Smooth muscle cell (in vitro differentiated cells): ENCODE measurements around the gene MYO18B. TPM values are rescaled to one million over a fixed set of nuclear protein-coding genes. Genes with fewer than 3 reads are reported as not detected.

Source experiments
- DNase-seq: peaks from one replicate; lab custom pipeline; 2025; ENCODE audit not compliant: unreplicated experiment; lab: John Stamatoyannopoulos, UW
- H2AFZ ChIP-seq: fragments of 200-600 bp; sonication (generic); 2 replicates; pipeline ENCODE4 v1.6.0; 2016; ENCODE audit warnings: antibody characterized with exemption, low read depth, mild to moderate bottlenecking
- H3F3A ChIP-seq: fragments of 200-600 bp; sonication (generic); 2 replicates; pipeline ENCODE4 v1.6.0; 2017; ENCODE audit warnings: antibody characterized with exemption, low read depth
- H3K27ac ChIP-seq: fragments of 200-600 bp; sonication (generic); 2 replicates; pipeline ENCODE4 v1.5.1; 2016; ENCODE audit warnings: low read depth, mild to moderate bottlenecking
- H3K27me3 ChIP-seq: fragments of 200-600 bp; sonication (generic); 2 replicates; pipeline ENCODE4 v1.6.1; 2016; ENCODE audit warnings: low read depth, mild to moderate bottlenecking
- H3K36me3 ChIP-seq: fragments of 200-600 bp; sonication (generic); 2 replicates; pipeline ENCODE4 v1.5.1; 2016; ENCODE audit warnings: low read depth
- H3K4me1 ChIP-seq: fragments of 200-600 bp; sonication (generic); 2 replicates; pipeline ENCODE4 v1.5.1; 2016; ENCODE audit warnings: low read depth
- H3K4me2 ChIP-seq: fragments of 200-600 bp; sonication (generic); 2 replicates; pipeline ENCODE4 v1.6.0; 2016; ENCODE audit warnings: mild to moderate bottlenecking
- H3K4me3 ChIP-seq: fragments of 200-600 bp; sonication (generic); 2 replicates; pipeline ENCODE4 v1.5.1; 2016; ENCODE audit warnings: mild to moderate bottlenecking
- H3K79me2 ChIP-seq: fragments of 200-600 bp; sonication (generic); 2 replicates; pipeline ENCODE4 v1.6.0; 2016; ENCODE audit warnings: low read depth, mild to moderate bottlenecking
- H3K9ac ChIP-seq: fragments of 200-600 bp; sonication (generic); 2 replicates; pipeline ENCODE4 v1.6.0; 2016; ENCODE audit warnings: low read depth
- H3K9me3 ChIP-seq: fragments of 200-600 bp; sonication (generic); replicated peaks from 2 replicates; pipeline ENCODE4 v1.5.1; 2016; ENCODE audit warnings: low read depth
- H4K20me1 ChIP-seq: fragments of 200-600 bp; sonication (generic); 2 replicates; pipeline ENCODE4 v1.6.0; 2016; ENCODE audit warnings: low read depth
- CTCF ChIP-seq: fragments of 200-600 bp; sonication (generic); IDR thresholded peaks from 2 replicates; pipeline ENCODE4 v1.5.1; 2017; ENCODE audit warnings: borderline replicate concordance, mild to moderate bottlenecking, antibody characterized with exemption; ENCODE audit not compliant: insufficient read depth, poor library complexity, severe bottlenecking
- WGBS: methylation state at CpG from one replicate; pipeline ENCODE4 v1.1.7; 2016; ENCODE audit warnings: low lambda C conversion rate; 5-methylcytosine and 5-hydroxymethylcytosine counted together
- polyA plus RNA-seq: library from polyadenylated mRNA; unstranded; fragments of >200 nt; fragmentation: Nextera tagmentation; extraction: Ambion mirVana; gene quantifications from 2 replicates; pipeline ENCODE4 v1.2.1, GENCODE V29; 2016
- total RNA-seq: library from RNA; depleted of rRNA; stranded (reverse); fragments of >200 nt; gene quantifications from 2 replicates; pipeline ENCODE4 v1.2.3, GENCODE V29; 2014

The MYO18B gene
- total and polyA plus RNA-seq, 2 experiments from 2014 or later: 0.13 to 1.2 TPM

GRCh38 chr22:25709758-25710157 is 32.2 kb upstream of the MYO18B start:
- Histone ChIP-seq H3K79me2 (no peaks in the 10 kb centered on the region), H3K9me3 (no peaks in the 10 kb centered on the region), H4K20me1 (no peaks in the 10 kb centered on the region), H3F3A (no peaks in the 10 kb centered on the region), H3K36me3 (no peaks in the 10 kb centered on the region), H3K9ac (no peak overlapping the region), H3K4me2 (no peak overlapping the region), H3K27ac (no peak overlapping the region), H2AFZ (no peak overlapping the region), H3K27me3 (no peaks in the 10 kb centered on the region), H3K4me1 (no peaks in the 10 kb centered on the region), H3K4me3 (no peak overlapping the region)
- no peak for TF ChIP-seq CTCF
- no peak for DNase-seq
- 92% methylated on average over 6 of the region's 6 CpGs for WGBS

GRCh38 chr22:25710501-25710900 is 31.5 kb upstream of the MYO18B start:
- H3K4me1 ChIP-seq: no peaks in the 10 kb centered on the region
- H3F3A ChIP-seq: no peaks in the 10 kb centered on the region
- TF ChIP-seq CTCF: no peak
- H3K36me3 ChIP-seq: no peaks in the 10 kb centered on the region
- H3K9me3 ChIP-seq: no peaks in the 10 kb centered on the region
- H3K4me2 ChIP-seq: no peak overlapping the region
- no peaks in the 10 kb centered on the region for H3K27me3 ChIP-seq
- H3K9ac ChIP-seq: no peak overlapping the region
- H3K79me2 ChIP-seq: no peaks in the 10 kb centered on the region
- no peak overlapping the region for H3K4me3 ChIP-seq
- no peak overlapping the region for H2AFZ ChIP-seq
- H3K27ac ChIP-seq: no peak overlapping the region
- H4K20me1 ChIP-seq: no peaks in the 10 kb centered on the region
- 92% methylated on average over 7 of the region's 7 CpGs for WGBS
- DNase-seq: no peak

GRCh38 chr22:25711491-25711890 is 30.5 kb upstream of the MYO18B start:
- Histone ChIP-seq H4K20me1 (no peaks in the 10 kb centered on the region), H3K27me3 (no peaks in the 10 kb centered on the region), H3K9ac (no peak overlapping the region), H3K79me2 (no peaks in the 10 kb centered on the region), H3K27ac (no peak overlapping the region), H3K9me3 (no peaks in the 10 kb centered on the region), H3K36me3 (no peaks in the 10 kb centered on the region), H3F3A (no peaks in the 10 kb centered on the region), H3K4me1 (no peaks in the 10 kb centered on the region), H3K4me3 (no peak overlapping the region), H2AFZ (no peak overlapping the region), H3K4me2 (no peak overlapping the region)
- DNase-seq: no peak
- 80% methylated on average over 6 of the region's 6 CpGs for WGBS
- no peak for TF ChIP-seq CTCF

GRCh38 chr22:25712661-25713400 is 29.2 kb upstream of the MYO18B start:
- H4K20me1 ChIP-seq: no peaks in the 10 kb centered on the region
- H3F3A ChIP-seq: no peaks in the 10 kb centered on the region
- no peak overlapping the region for H3K4me3 ChIP-seq
- no peaks in the 10 kb centered on the region for H3K9me3 ChIP-seq
- H3K79me2 ChIP-seq: no peaks in the 10 kb centered on the region
- H3K27ac ChIP-seq: no peak overlapping the region
- DNase-seq: no peak
- H3K27me3 ChIP-seq: no peaks in the 10 kb centered on the region
- no peaks in the 10 kb centered on the region for H3K36me3 ChIP-seq
- no peak for TF ChIP-seq CTCF
- no peaks in the 10 kb centered on the region for H3K4me1 ChIP-seq
- no peak overlapping the region for H3K9ac ChIP-seq
- no peak overlapping the region for H2AFZ ChIP-seq
- no peak overlapping the region for H3K4me2 ChIP-seq
- 98% methylated on average over 7 of the region's 7 CpGs for WGBS
